Upper lobe of left lung (tissue), 6 donors: ENCODE results near the gene SLC9A4. TPM values are rescaled to one million over a fixed set of nuclear protein-coding genes. Genes with fewer than 3 reads are reported as not detected.

Experiments used
- ATAC-seq, 2 donors: fragments of 200-7000 bp; cut with Tn5 transposase; one replicate each; pipeline ENCODE4 v1.9.1; 2022; ENCODE audit warnings: mild to moderate bottlenecking in 2 of 2, moderate library complexity in 2 of 2; ENCODE audit not compliant: low FRiP score in 2 of 2
- DNase-seq, 2 donors: peaks; one replicate each; pipeline ENCODE4 v3.0.0-alpha.2; 2019 to 2020
- H3K27ac ChIP-seq, 4 donors: fragments of 200-600 bp; sonication (generic); one replicate each; pipeline ENCODE4 v1.5.1; 2016 to 2019
- H3K27me3 ChIP-seq, 4 donors: fragments of 200-600 bp; sonication (generic); one replicate each; pipeline ENCODE4 v1.5.1; 2017 to 2019
- H3K36me3 ChIP-seq, 4 donors: fragments of 200-600 bp; sonication (generic); one replicate each; pipeline ENCODE4 v1.5.1; 2016 to 2019
- H3K4me1 ChIP-seq, 4 donors: fragments of 200-600 bp; sonication (generic); one replicate each; pipeline ENCODE4 v1.5.1; 2018 to 2019
- H3K4me3 ChIP-seq, 4 donors: fragments of 200-600 bp; sonication (generic); one replicate each; pipeline ENCODE4 v1.5.1; 2017 to 2019; ENCODE audit warnings: mild to moderate bottlenecking in 2 of 4, moderate library complexity in 1 of 4
- H3K9me3 ChIP-seq, 4 donors: fragments of 200-600 bp; sonication (generic); one replicate each; pipeline ENCODE4 v1.5.1; 2018 to 2019
- CTCF ChIP-seq, 6 experiments: fragments of 450-650 bp in 4 of 6; fragments of 200-600 bp in 2 of 6; sonication (generic) in 2 of 6; IDR thresholded peaks; one replicate each; pipeline ENCODE4 v1.5.1; 2016 to 2019; ENCODE audit warnings: antibody characterized with exemption in 6 of 6
- EP300 ChIP-seq, 4 donors: sonication (generic); formaldehyde crosslinking; IDR thresholded peaks; one replicate each; pipeline ENCODE4 v1.5.1; 2017; ENCODE audit warnings: antibody characterized with exemption in 4 of 4, control low read depth in 2 of 4
- POLR2A ChIP-seq, 4 donors: fragments of 450-650 bp; IDR thresholded peaks; one replicate each; pipeline ENCODE4 v1.5.1; 2016 to 2017; ENCODE audit warnings: antibody characterized with exemption in 4 of 4, mild to moderate bottlenecking in 2 of 4
- POLR2AphosphoS5 ChIP-seq, 2 donors: sonication (generic); formaldehyde crosslinking; IDR thresholded peaks; one replicate each; pipeline ENCODE4 v1.5.1; 2017; ENCODE audit warnings: antibody characterized with exemption in 2 of 2
- WGBS, 2 donors: methylation state at CpG; one replicate each; pipeline ENCODE4 v1.1.5; 2017 to 2018; 5-methylcytosine and 5-hydroxymethylcytosine counted together
- total RNA-seq, 6 donors: library from RNA; depleted of rRNA in 4 of 6; stranded (reverse); fragments of >200 nt in 4 of 6; gene quantifications; one replicate each; pipeline versions ENCODE4 v1.1.0 to v1.2.1, GENCODE V29; 2016 to 2021
- donor health status: DM: no; HTN: no; CAD: no; lungs with moderate emphysema.
- donor health status: DM: no; HTN: yes; CAD: no; lungs with severe emphysema.

The SLC9A4 gene
- total RNA-seq, 6 donors from 2014 or later = not detected

GRCh38 chr2:102473631-102474030 lies 605 bp downstream of the SLC9A4 start:
- no peak overlapping the region for H3K27ac ChIP-seq
- TF ChIP-seq CTCF (IDR thresholded peaks at IDR 0.05) (no peak), POLR2A (IDR thresholded peaks at IDR 0.05) (no peak)
- peaks cover 0 to 10% (median 4%) of the 10 kb centered on the region in 4 donors for H3K9me3 ChIP-seq
- H3K36me3 ChIP-seq = no peaks in the 10 kb centered on the region
- no peaks in the 10 kb centered on the region for H3K4me1 ChIP-seq
- WGBS, 2 donors = 75 to 78% methylated on average over 2 to 3 of the region's 3 CpGs
- no peak overlapping the region for H3K4me3 ChIP-seq
- no peaks in the 10 kb centered on the region for H3K27me3 ChIP-seq
- DNase-seq (no peak), ATAC-seq (no peak)

GRCh38 chr2:102474785-102475184 lies 1.8 kb downstream of the SLC9A4 start:
- TF ChIP-seq POLR2A (IDR thresholded peaks at IDR 0.05) = no peak
- no peak for TF ChIP-seq POLR2AphosphoS5 (IDR thresholded peaks at IDR 0.05)
- TF ChIP-seq CTCF (IDR thresholded peaks at IDR 0.05) = no peak
- TF ChIP-seq EP300 (IDR thresholded peaks at IDR 0.05) = no peak
- Histone ChIP-seq H3K9me3 (peaks cover 0 to 6% (median 2%) of the 10 kb centered on the region in 4 donors), H3K4me3 (no peak overlapping the region), H3K4me1 (no peaks in the 10 kb centered on the region), H3K27me3 (no peaks in the 10 kb centered on the region), H3K27ac (no peak overlapping the region), H3K36me3 (no peaks in the 10 kb centered on the region)
- ATAC-seq (no peak), DNase-seq (no peak)

- no peaks in the 10 kb centered on the region for H3K9me3 ChIP-seq
- H3K4me1 ChIP-seq = no peaks in the 10 kb centered on the region
- TF ChIP-seq POLR2AphosphoS5 (IDR thresholded peaks at IDR 0.05) (no peak), CTCF (IDR thresholded peaks at IDR 0.05) (no peak), POLR2A (IDR thresholded peaks at IDR 0.05) (no peak), EP300 (IDR thresholded peaks at IDR 0.05) (no peak)
- H3K36me3 ChIP-seq = no peaks in the 10 kb centered on the region
- H3K27ac ChIP-seq = no peak overlapping the region
- H3K27me3 ChIP-seq = no peaks in the 10 kb centered on the region
- ATAC-seq = peak in 1 of 2 donors; percentile 11
- no peak overlapping the region for H3K4me3 ChIP-seq
- WGBS, 2 donors = 87 to 89% methylated on average over 22 to 36 of the region's 36 CpGs
- DNase-seq = peak in 1 of 2 donors; percentile 52
Measured at GRCh38 chr2:102478686-102479470, 5.9 kb downstream of the SLC9A4 start.

GRCh38 chr2:102480285-102481195 lies 7.5 kb downstream of the SLC9A4 start:
- Histone ChIP-seq H3K4me3 (no peak overlapping the region), H3K27me3 (no peaks in the 10 kb centered on the region), H3K4me1 (no peaks in the 10 kb centered on the region), H3K36me3 (no peaks in the 10 kb centered on the region), H3K27ac (no peak overlapping the region), H3K9me3 (no peaks in the 10 kb centered on the region)
- ATAC-seq (no peak), DNase-seq (no peak)
- 68 to 81% methylated on average over 11 of the region's 11 CpGs for WGBS, 2 donors
- TF ChIP-seq POLR2A (IDR thresholded peaks at IDR 0.05) = no peak
- no peak for TF ChIP-seq POLR2AphosphoS5 (IDR thresholded peaks at IDR 0.05)
- no peak for TF ChIP-seq CTCF (IDR thresholded peaks at IDR 0.05)
- no peak for TF ChIP-seq EP300 (IDR thresholded peaks at IDR 0.05)
